NCI-H1417 (cell line): ENCODE results near the gene SNRPD3.
"Not testable (repeated sequence)": the region's sequence is repeated elsewhere in the genome, so short reads cannot be mapped to it uniquely, and the experiment has no call there.

Experiments used
- DNase-seq, 3 experiments: peaks; one replicate each; lab custom pipeline; 2025; lab: John Stamatoyannopoulos, UW

Gene SNRPD3

GRCh38 chr22:24555165-24556039 lies at the start of gene SNRPD3:
SNRPD3 (plus strand) TSS chr22:24555999; CDS start chr22:24557675, 1,676 bp downstream.
- peak; percentile 95 to 98 (median 95) for DNase-seq

- peak; percentile 57 to 91 (median 71) for DNase-seq
These were observed 48.9 kb upstream of the SNRPD3 start for GRCh38 chr22:24506802-24507438.

GRCh38 chr22:24507716-24508115 lies 48.1 kb upstream of the SNRPD3 start:
- peak in 1 of 3 experiments; percentile 32 for DNase-seq

GRCh38 chr22:24510637-24511625 lies 44.9 kb upstream of the SNRPD3 start:
- DNase-seq, result no peak

GRCh38 chr22:24512043-24512442 lies 43.8 kb upstream of the SNRPD3 start:
- no peak for DNase-seq

- DNase-seq, result no peak
These were observed 42.2 kb upstream of the SNRPD3 start for GRCh38 chr22:24513378-24514240.

GRCh38 chr22:24514241-24515026 lies 41.4 kb upstream of the SNRPD3 start:
- no peak for DNase-seq

- no peak for DNase-seq
These were observed 40.8 kb upstream of the SNRPD3 start for GRCh38 chr22:24515027-24515338.

- no peak for DNase-seq
These were observed 39.5 kb upstream of the SNRPD3 start for GRCh38 chr22:24516301-24516737.

GRCh38 chr22:24517446-24517845 lies 38.4 kb upstream of the SNRPD3 start:
- peak in 2 of 3 experiments; percentile 29 to 78 for DNase-seq

GRCh38 chr22:24518228-24518627 lies 37.6 kb upstream of the SNRPD3 start:
- DNase-seq, result no peak

GRCh38 chr22:24518771-24519485 lies 36.9 kb upstream of the SNRPD3 start:
- DNase-seq, result no peak

GRCh38 chr22:24519496-24519895 lies 36.3 kb upstream of the SNRPD3 start:
- DNase-seq, result no peak

GRCh38 chr22:24521791-24522245 lies 34.0 kb upstream of the SNRPD3 start:
- DNase-seq, result peak in 2 of 3 experiments; percentile 80 to 94

GRCh38 chr22:24523873-24524272 lies 31.9 kb upstream of the SNRPD3 start:
- DNase-seq, result no peak

- peak; percentile 21 to 68 (median 34) for DNase-seq
These were observed 30.3 kb upstream of the SNRPD3 start for GRCh38 chr22:24525416-24526037.

- DNase-seq, result no peak
These were observed 29.6 kb upstream of the SNRPD3 start for GRCh38 chr22:24526191-24526590.

- DNase-seq, result no peak
These were observed 25.9 kb upstream of the SNRPD3 start for GRCh38 chr22:24529898-24530297.

GRCh38 chr22:24530968-24531367 lies 24.8 kb upstream of the SNRPD3 start:
- not testable (repeated sequence) for DNase-seq
